NK-92 treated with Interleukin-12 subunit alpha and Interleukin-12 subunit beta, amount 100 ng/mL, for 24 hours (cell line): ENCODE measurements around the gene STMND1.
"Not testable (repeated sequence)": the region's sequence is repeated elsewhere in the genome, so short reads cannot be mapped to it uniquely, and the experiment has no call there.

Experiments used
- DNase-seq: peaks from one replicate; lab custom pipeline; 2025; lab: John Stamatoyannopoulos, UW

The STMND1 gene

DNA sequence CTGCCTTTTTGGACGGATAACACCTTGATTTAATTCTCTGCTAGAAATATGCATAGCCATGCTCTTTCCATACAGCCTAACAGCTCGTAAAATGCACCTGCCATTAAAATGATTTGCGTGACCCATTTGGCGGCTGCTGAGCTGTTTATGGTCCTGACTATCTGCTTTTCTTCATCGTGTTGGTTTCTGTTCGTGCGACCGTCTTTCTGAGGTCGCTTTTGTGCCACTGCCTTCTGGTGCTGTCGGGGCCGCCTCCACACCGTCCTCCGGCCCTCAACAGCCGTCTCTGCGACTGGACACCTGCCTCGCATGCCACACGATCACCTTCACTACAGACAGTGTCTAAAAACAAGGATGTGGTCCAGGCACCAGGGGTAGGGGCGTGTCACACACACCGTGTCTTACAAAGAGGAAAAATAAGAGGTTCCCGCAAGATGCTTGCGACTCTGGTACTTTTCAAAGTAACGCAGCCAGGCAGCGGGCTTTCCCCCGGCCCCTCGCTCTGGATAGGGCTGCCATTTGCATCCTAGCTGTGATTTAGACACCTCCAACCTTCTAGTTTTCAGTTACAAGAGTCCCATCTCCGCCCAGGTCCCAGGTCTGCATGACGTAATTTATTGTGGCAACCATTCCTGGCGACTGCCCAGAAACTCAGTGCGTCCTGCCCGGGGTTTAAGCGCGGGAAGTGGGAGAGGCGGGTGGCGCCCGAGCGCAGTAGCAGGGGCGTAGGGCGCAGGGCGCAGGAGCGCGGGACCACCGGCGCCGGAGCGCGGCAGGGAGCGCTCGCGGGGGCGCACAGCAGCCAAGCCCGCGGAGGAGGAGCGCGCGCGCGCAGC is at the start of gene STMND1:
STMND1 (plus strand) TSS at position 629 of the 836 bp plus-strand sequence. CDS start 208 bp downstream, outside the sequence.
- no peak for DNase-seq

GRCh38 chr6:17054647-17055046 is 47.2 kb upstream of the STMND1 start:
- no peak for DNase-seq

DNA sequence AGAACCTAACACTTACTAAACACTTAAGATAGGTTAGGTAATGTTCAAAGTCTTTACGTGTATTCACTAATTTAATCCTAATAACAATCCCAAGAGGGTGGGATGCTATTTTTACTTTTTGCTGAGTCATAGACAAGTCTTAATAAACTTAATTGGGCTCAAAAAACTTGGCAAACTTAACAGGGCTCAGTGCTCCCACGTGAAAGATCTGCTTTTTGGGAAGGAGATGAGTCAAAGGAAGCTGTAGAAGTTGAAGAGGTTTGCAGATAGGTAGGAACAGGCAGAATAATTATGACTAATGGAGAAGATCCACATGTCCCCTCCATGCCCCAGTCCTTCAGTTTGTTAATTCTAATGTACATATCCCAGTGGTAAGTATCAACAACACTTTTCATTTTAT is 44.5 kb upstream of the STMND1 start:
- no peak for DNase-seq

- DNase-seq = no peak
Observed at GRCh38 chr6:17058550-17058949, 43.3 kb upstream of the STMND1 start.

DNA sequence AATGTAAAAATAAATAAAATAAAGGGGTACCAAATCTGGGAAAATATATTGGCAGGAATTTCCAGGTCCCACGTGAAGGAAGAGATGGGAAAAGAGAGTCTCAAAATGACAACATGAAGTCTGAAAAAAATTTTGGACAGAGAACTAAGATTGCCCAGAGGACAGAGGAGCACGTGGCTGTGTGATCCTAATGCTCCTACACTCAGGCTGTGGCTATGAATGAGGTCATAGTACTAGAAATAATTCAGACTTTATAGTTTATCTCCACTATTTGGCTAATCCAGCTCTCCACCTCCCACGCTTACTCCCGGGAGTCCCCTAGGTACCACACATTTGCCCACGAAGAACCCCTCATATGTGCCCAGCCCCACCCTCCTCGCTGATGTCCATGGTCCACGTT is 42.8 kb upstream of the STMND1 start:
- no peak for DNase-seq

DNA sequence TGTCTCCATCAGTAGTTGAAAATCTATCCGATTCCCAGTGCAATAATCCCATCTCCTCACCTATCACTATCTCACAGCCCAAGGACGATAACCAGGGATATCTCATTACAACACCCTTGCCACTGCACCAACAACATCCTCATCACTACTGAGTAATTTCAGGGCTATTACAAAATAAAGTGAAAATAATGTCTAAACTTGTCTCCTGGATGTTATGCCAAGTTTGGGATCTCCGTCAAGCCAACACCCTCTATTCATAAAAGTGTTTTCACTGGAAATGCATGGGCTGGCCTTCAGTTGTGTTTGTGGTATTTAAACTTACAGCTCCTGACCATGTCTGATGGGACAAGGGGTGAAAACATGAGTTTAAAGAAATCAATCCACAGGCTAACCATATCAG is 42.0 kb upstream of the STMND1 start:
- DNase-seq = no peak

- no peak for DNase-seq
Observed at GRCh38 chr6:17061097-17061496, 40.8 kb upstream of the STMND1 start.

DNA sequence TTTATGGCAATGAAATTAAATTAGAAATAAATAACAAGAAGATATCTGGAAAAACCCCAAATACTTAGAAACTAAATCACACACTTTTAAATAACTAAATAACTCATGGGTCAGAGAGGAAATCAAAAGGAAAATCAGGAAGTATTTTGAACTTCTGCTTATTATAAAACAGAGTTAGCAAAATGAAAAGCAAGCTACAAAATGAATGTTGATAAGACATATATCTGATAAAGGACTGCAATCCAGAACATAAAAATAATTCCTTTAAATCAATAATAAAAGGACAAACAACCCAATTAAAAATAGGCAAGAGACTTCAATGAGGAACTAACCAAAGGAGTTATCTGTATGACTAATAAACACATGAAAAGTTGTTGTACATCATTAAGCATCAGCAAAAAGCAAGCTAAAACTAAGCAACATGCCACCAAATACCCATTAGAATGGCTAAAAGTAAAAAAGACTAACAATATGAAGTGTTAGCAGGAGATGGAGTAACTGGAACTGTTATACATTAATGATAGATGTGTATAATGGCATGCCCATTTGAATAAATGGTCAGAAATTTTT is 38.9 kb upstream of the STMND1 start:
- DNase-seq = no peak

DNA sequence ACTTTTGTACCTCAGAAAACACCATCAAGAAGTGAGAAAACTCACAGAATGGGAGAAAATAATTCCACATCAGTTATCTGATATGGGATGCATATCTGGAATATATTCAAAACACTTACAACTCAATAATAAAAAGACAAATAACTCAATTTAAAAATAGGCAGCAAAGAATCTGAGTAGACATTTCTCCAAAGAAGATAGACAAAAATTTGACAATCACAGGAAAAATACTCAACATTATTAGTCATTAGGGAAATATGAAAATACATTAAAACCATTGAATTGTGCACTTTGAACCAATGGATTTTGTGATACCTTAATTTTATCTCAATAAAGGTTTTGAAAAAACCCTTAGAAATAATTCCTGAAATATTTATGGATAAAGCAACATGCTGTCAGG is 36.9 kb upstream of the STMND1 start:
- DNase-seq = no peak

DNA sequence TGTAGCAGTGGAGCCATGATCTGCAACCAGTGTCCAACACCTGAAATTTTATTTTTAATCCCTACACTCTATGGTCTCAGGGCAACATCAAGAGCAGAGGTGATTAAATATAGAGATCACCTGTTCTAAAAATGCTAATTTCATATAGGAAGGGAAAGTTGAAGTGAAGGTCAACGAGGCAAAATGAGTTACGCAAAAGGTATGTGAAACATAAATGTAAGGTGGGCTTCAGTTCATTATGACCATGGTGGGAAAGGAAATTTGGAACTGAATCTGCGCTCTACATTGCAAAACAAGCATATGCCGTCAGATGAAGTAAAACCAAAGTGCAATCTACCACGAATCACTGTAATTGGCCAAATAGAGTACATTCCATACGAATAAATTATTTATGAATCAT is 35.2 kb upstream of the STMND1 start:
- DNase-seq = no peak

DNA sequence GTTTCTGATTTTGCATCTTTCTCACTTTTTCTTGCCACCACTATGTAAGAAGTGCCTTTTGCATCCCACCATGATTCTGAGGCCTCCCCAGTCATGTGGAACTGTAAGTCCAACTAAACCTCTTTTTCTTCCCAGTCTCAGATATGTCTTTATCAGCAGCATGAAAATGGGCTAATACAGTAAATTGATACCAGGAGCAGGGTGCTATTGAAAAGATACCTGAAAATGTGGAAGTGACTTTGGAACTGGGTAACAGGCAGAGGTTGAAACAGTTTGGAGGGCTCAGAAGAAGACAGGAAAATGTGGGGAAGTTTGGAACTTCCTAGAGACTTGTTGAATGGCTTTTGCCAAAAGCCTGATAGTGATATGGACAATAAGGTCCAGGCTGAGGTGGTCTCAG is 32.9 kb upstream of the STMND1 start:
- not testable (repeated sequence) for DNase-seq

DNA sequence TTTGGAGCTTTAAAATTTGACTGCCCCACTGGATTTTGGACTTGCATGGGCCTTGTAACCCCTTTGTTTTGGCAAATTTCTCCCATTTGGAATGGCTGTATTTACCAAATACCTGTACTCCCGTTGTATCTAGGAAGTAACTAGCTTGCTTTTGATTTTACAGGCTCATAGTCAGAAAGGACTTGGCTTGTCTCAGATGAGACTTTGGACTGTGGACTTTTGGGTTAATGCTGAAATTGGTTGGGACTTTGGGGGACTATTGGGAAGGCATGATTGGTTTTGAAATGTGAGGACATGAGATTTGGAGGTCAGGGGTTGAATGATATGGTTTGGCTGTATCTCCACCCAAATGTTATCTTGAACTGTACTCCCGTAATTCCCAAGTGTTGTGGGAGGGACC is 31.4 kb upstream of the STMND1 start:
- not testable (repeated sequence) for DNase-seq

GRCh38 chr6:17073596-17073995 is 28.3 kb upstream of the STMND1 start:
- DNase-seq = not testable (repeated sequence)

- DNase-seq = no peak
Observed at GRCh38 chr6:17081273-17081672, 20.6 kb upstream of the STMND1 start.

DNA sequence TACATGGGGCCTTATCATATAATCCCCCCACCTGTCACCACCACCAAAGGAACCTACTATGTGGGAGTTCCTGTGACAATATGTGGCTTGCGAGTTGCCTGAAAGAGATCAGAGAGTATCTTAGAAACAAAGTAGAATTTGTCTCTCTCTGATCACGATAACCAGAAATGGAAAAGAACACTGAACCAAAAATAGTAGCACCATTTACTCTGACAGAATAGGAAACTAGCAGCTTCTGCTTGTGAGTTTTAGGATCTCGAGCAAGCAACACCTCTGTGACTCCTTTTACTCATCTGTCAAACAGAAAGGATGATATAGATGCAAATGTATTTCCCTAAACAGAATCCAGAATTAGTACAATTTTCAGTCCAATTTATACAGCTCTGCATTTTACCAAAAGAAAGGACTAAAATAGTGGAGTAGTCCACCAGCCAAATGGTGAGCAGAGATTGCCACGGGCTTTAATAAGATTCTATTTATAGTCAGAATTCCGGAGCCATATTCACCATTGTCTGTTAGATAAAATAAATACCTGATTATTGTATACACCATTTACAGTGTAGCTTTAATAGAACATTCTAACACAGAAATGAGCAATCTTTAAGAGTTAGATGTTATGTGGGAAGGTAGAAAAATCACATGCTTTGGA is 19.9 kb upstream of the STMND1 start:
- DNase-seq = no peak

- no peak for DNase-seq
Observed at GRCh38 chr6:17083397-17083796, 18.5 kb upstream of the STMND1 start.

DNA sequence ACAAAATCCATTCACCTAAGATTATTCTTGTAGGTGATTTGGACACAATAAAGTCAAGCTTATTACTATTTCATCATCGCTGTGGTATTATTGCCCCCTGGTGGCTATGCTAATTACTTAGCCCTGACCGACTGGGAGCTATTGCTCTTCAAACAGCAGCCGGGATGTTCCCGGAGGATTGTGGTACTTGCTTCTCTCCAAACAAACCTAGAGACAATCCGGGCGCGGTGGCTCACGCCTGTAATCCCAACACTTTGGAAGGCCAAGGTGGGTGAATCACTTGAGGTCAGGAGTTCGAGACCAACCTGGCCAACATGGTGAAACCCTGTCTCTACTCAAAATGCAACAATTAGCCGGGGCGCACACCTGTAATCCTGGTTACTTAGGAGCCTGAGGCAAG is 15.4 kb upstream of the STMND1 start:
- no peak for DNase-seq

GRCh38 chr6:17088091-17088611 is 13.7 kb upstream of the STMND1 start:
- DNase-seq = no peak

GRCh38 chr6:17091122-17091521 is 10.7 kb upstream of the STMND1 start:
- no peak for DNase-seq

DNA sequence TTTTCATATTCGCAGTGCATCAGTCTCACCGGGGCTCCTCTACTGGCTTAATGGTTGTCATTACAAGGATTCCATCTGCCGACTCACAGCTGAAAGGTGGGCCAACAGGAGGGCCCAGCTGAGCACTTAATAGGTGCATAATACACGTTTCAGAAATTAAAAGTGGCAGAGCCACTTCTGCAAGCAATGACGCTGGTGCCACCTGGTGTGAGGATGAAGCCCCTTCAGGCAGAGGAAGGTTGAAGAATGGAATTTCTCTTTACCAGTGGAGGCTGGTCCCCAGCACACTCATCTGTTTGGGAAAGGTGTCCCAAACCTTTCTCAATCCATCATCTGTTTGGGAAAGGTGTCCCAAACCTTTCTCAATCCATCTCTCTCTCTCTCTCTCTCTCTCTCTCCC is 8.2 kb upstream of the STMND1 start:
- no peak for DNase-seq

GRCh38 chr6:17096096-17096495 is 5.8 kb upstream of the STMND1 start:
- no peak for DNase-seq

- DNase-seq = no peak
Observed at GRCh38 chr6:17096652-17097051, 5.2 kb upstream of the STMND1 start.

- no peak for DNase-seq
Observed at GRCh38 chr6:17097982-17098381, 3.9 kb upstream of the STMND1 start.
